Measurements from ENCODE around the gene WDR17.

WDR17 gene

GRCh38 chr4:176099314-176099713 lies 33.7 kb downstream of the WDR17 start:
- no peak for DNase-seq

- no peak for DNase-seq
Observed at GRCh38 chr4:176102414-176103063, 36.9 kb downstream of the WDR17 start.

GRCh38 chr4:176107695-176108094 lies 42.1 kb downstream of the WDR17 start:
- no peak for DNase-seq

GRCh38 chr4:176123710-176124407 lies 58.2 kb downstream of the WDR17 start:
- DNase-seq: peak; percentile 31

- DNase-seq: no peak
Observed at GRCh38 chr4:176125063-176125462, 59.4 kb downstream of the WDR17 start.

GRCh38 chr4:176134670-176135069 lies 69.0 kb downstream of the WDR17 start:
- DNase-seq: no peak

GRCh38 chr4:176137631-176138030 lies 72.0 kb downstream of the WDR17 start:
- no peak for DNase-seq

GRCh38 chr4:176139518-176139917 lies 73.9 kb downstream of the WDR17 start:
- DNase-seq: no peak

- no peak for DNase-seq
Observed at GRCh38 chr4:176142253-176142652, 76.6 kb downstream of the WDR17 start.

- no peak for DNase-seq
Observed at GRCh38 chr4:176149680-176150355, 84.2 kb downstream of the WDR17 start.

GRCh38 chr4:176150356-176150682 lies 84.7 kb downstream of the WDR17 start:
- DNase-seq: no peak

GRCh38 chr4:176150704-176151103 lies 85.1 kb downstream of the WDR17 start:
- no peak for DNase-seq

GRCh38 chr4:176153124-176153523 lies 87.5 kb downstream of the WDR17 start:
- DNase-seq: no peak

- no peak for DNase-seq
Observed at GRCh38 chr4:176156656-176157055, 91.0 kb downstream of the WDR17 start.

GRCh38 chr4:176163041-176163440 lies 97.4 kb downstream of the WDR17 start:
- no peak for DNase-seq

- DNase-seq: no peak
Observed at GRCh38 chr4:176185051-176185450, 119.4 kb downstream of the WDR17 start.

- no peak for DNase-seq
Observed at GRCh38 chr4:176186067-176186466, 120.4 kb downstream of the WDR17 start.

GRCh38 chr4:176186671-176187395 lies 121.2 kb downstream of the WDR17 start:
- DNase-seq: no peak

GRCh38 chr4:176187624-176188023 lies 122.0 kb downstream of the WDR17 start:
- DNase-seq: no peak

- no peak for DNase-seq
Observed at GRCh38 chr4:176188654-176189053, 123.0 kb downstream of the WDR17 start.

- no peak for DNase-seq
Observed at GRCh38 chr4:176189891-176190795, 124.5 kb downstream of the WDR17 start.

GRCh38 chr4:176191974-176192373 lies 126.3 kb downstream of the WDR17 start:
- DNase-seq: peak; percentile 74

- DNase-seq: no peak
Observed at GRCh38 chr4:176193126-176193525, 127.5 kb downstream of the WDR17 start.
